Tibial nerve (tissue), 4 donors: ENCODE measurements around the gene IFNE.

Experiments
- CTCF ChIP-seq, 5 experiments: fragments of 200-600 bp in 3 of 5; fragments of 450-650 bp in 2 of 5; sonication (generic) in 3 of 5; IDR thresholded peaks; one replicate each; pipeline ENCODE4 v1.5.1; 2016 to 2019; ENCODE audit warnings: antibody characterized with exemption in 5 of 5, mild to moderate bottlenecking in 3 of 5, moderate library complexity in 2 of 5
- EP300 ChIP-seq, 2 donors: sonication (generic); formaldehyde crosslinking; IDR thresholded peaks; one replicate each; pipeline ENCODE4 v1.6.1; 2017; ENCODE audit warnings: antibody characterized with exemption in 2 of 2, mild to moderate bottlenecking in 1 of 2
- POLR2A ChIP-seq, 2 donors: fragments of 450-650 bp; IDR thresholded peaks; one replicate each; pipeline ENCODE4 v1.6.1; 2017; ENCODE audit warnings: antibody characterized with exemption in 2 of 2, mild to moderate bottlenecking in 2 of 2, moderate library complexity in 2 of 2

- no peak for TF ChIP-seq CTCF (IDR thresholded peaks at IDR 0.05)
- TF ChIP-seq POLR2A (IDR thresholded peaks at IDR 0.05), result no peak
- no peak for TF ChIP-seq EP300 (IDR thresholded peaks at IDR 0.05)
Measured at GRCh38 chr9:21504113-21504512, 22.0 kb upstream of the IFNE start.
